ENCODE measurements around the gene PRPF4. TPM values are rescaled to one million over a fixed set of nuclear protein-coding genes. Genes with fewer than 3 reads are reported as not detected.

The PRPF4 gene
- total RNA-seq, 120 experiments from 2014 or later: 10.2 to 24.7 (median 17.8) TPM

Other genes with a start within 250 kb of the PRPF4 start
- gene ZFP37, start 218.9 kb upstream of the PRPF4 start, total RNA-seq: 10 to 100 TPM in 6 of 120 experiments, 1 to 10 TPM in 114; 4.6 to 12.8 (median 7.1) TPM
- 100 to 1,000 TPM in 7 of 120 experiments, 10 to 100 TPM in 113; 10.6 to 211 (median 43.4) TPM for gene SLC31A2, start 124.7 kb upstream of the PRPF4 start, total RNA-seq
- gene FKBP15, start 54.4 kb upstream of the PRPF4 start, total RNA-seq: 10 to 100 TPM; 23.3 to 39.3 (median 31.2) TPM
- gene SLC31A1, start 54.1 kb upstream of the PRPF4 start, total RNA-seq: 10 to 100 TPM in 119 of 120 experiments, 1 to 10 TPM in 1; 9.4 to 18.3 (median 13.9) TPM
- gene CDC26, start 86 bp upstream of the PRPF4 start, total RNA-seq: 10 to 100 TPM; 12.2 to 29.9 (median 18.8) TPM
- gene RNF183, start 27.7 kb downstream of the PRPF4 start, total RNA-seq: 1 to 10 TPM in 20 of 120 experiments, under 1 TPM in 26, not detected in 74; 0.25 to 2.2 (median 0.93) TPM
- 10 to 100 TPM in 8 of 120 experiments, 1 to 10 TPM in 112; 2.7 to 12.3 (median 7.0) TPM for gene WDR31, start 64.6 kb downstream of the PRPF4 start, total RNA-seq
- gene BSPRY, start 73.9 kb downstream of the PRPF4 start, total RNA-seq: 1 to 10 TPM in 118 of 120 experiments, under 1 TPM in 2; 0.60 to 7.0 (median 2.6) TPM
- 10 to 100 TPM; 11.6 to 25.4 (median 17.0) TPM for gene HDHD3, start 101.3 kb downstream of the PRPF4 start, total RNA-seq
- gene ALAD, start 125.6 kb downstream of the PRPF4 start, total RNA-seq: 100 to 1,000 TPM in 26 of 120 experiments, 10 to 100 TPM in 94; 67.7 to 134 (median 89.4) TPM
- 10 to 100 TPM; 18.6 to 38.2 (median 27.0) TPM for gene POLE3, start 135.0 kb downstream of the PRPF4 start, total RNA-seq
- 1 to 10 TPM in 80 of 120 experiments, under 1 TPM in 40; 0.41 to 2.5 (median 1.2) TPM for gene C9orf43, start 135.1 kb downstream of the PRPF4 start, total RNA-seq
- 10 to 100 TPM; 20.4 to 80.4 (median 36.4) TPM for gene RGS3, start 188.1 kb downstream of the PRPF4 start, total RNA-seq